Upper lobe of left lung (tissue), 6 donors: ENCODE results near the gene TMCO5A. TPM values are rescaled to one million over a fixed set of nuclear protein-coding genes. Genes with fewer than 3 reads are reported as not detected.

Source experiments
- ATAC-seq, 2 donors: fragments of 200-7000 bp; cut with Tn5 transposase; one replicate each; pipeline ENCODE4 v1.9.1; 2022; ENCODE audit warnings: mild to moderate bottlenecking in 2 of 2, moderate library complexity in 2 of 2; ENCODE audit not compliant: low FRiP score in 2 of 2
- DNase-seq, 2 donors: peaks; one replicate each; pipeline ENCODE4 v3.0.0-alpha.2; 2019 to 2020
- H3K27ac ChIP-seq, 4 donors: fragments of 200-600 bp; sonication (generic); one replicate each; pipeline ENCODE4 v1.5.1; 2016 to 2019
- H3K27me3 ChIP-seq, 4 donors: fragments of 200-600 bp; sonication (generic); one replicate each; pipeline ENCODE4 v1.5.1; 2017 to 2019
- H3K36me3 ChIP-seq, 4 donors: fragments of 200-600 bp; sonication (generic); one replicate each; pipeline ENCODE4 v1.5.1; 2016 to 2019
- H3K4me1 ChIP-seq, 4 donors: fragments of 200-600 bp; sonication (generic); one replicate each; pipeline ENCODE4 v1.5.1; 2018 to 2019
- H3K4me3 ChIP-seq, 4 donors: fragments of 200-600 bp; sonication (generic); one replicate each; pipeline ENCODE4 v1.5.1; 2017 to 2019; ENCODE audit warnings: mild to moderate bottlenecking in 2 of 4, moderate library complexity in 1 of 4
- H3K9me3 ChIP-seq, 4 donors: fragments of 200-600 bp; sonication (generic); one replicate each; pipeline ENCODE4 v1.5.1; 2018 to 2019
- EP300 ChIP-seq, 4 donors: sonication (generic); formaldehyde crosslinking; IDR thresholded peaks; one replicate each; pipeline ENCODE4 v1.5.1; 2017; ENCODE audit warnings: antibody characterized with exemption in 4 of 4, control low read depth in 2 of 4
- POLR2A ChIP-seq, 4 donors: fragments of 450-650 bp; IDR thresholded peaks; one replicate each; pipeline ENCODE4 v1.5.1; 2016 to 2017; ENCODE audit warnings: antibody characterized with exemption in 4 of 4, mild to moderate bottlenecking in 2 of 4
- POLR2AphosphoS5 ChIP-seq, 2 donors: sonication (generic); formaldehyde crosslinking; IDR thresholded peaks; one replicate each; pipeline ENCODE4 v1.5.1; 2017; ENCODE audit warnings: antibody characterized with exemption in 2 of 2
- WGBS, 2 donors: methylation state at CpG; one replicate each; pipeline ENCODE4 v1.1.5; 2017 to 2018; 5-methylcytosine and 5-hydroxymethylcytosine counted together
- total RNA-seq, 6 donors: library from RNA; depleted of rRNA in 4 of 6; stranded (reverse); fragments of >200 nt in 4 of 6; gene quantifications; one replicate each; pipeline versions ENCODE4 v1.1.0 to v1.2.1, GENCODE V29; 2016 to 2021
- TF ChIP-seq, protein P1 (sequence below), 6 experiments: fragments of 450-650 bp in 4 of 6; fragments of 200-600 bp in 2 of 6; sonication (generic) in 2 of 6; IDR thresholded peaks; one replicate each; pipeline ENCODE4 v1.5.1; 2016 to 2019; ENCODE audit warnings: antibody characterized with exemption in 6 of 6
- donor health status: DM: no; HTN: no; CAD: no; lungs with moderate emphysema.
- donor health status: DM: no; HTN: yes; CAD: no; lungs with severe emphysema.

TMCO5A gene
- total RNA-seq, 6 donors from 2014 or later: 2.0 TPM; not detected in 5

DNA sequence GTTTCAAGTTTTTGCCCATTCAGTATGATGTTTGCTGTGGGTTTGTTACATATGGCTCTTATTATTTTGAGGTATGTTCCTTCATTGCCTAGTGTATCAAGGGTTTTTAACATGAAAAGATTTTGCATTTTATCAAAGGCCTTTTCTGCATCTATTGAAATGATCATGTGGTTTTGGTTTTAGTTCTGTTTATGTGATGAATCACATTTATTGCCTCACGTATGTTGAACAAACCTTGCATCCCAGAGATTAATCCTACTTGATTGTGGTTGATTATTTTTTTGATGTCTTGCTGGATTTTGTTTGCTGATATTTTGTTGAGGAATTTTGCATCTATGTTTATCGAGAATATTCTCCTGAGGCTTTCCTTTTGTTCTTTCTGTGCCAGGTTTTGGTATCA is 39.4 kb downstream of the TMCO5A start:
- H3K36me3 ChIP-seq: no peaks in the 10 kb centered on the region
- H3K4me3 ChIP-seq: no peak overlapping the region
- DNase-seq (no peak), ATAC-seq (no peak)
- no peaks in the 10 kb centered on the region for H3K27me3 ChIP-seq
- H3K4me1 ChIP-seq: no peaks in the 10 kb centered on the region
- no peaks in the 10 kb centered on the region for H3K9me3 ChIP-seq
- TF ChIP-seq POLR2A (IDR thresholded peaks at IDR 0.05) (no peak), POLR2AphosphoS5 (IDR thresholded peaks at IDR 0.05) (no peak), EP300 (IDR thresholded peaks at IDR 0.05) (no peak)
- TF ChIP-seq, protein P1, sequence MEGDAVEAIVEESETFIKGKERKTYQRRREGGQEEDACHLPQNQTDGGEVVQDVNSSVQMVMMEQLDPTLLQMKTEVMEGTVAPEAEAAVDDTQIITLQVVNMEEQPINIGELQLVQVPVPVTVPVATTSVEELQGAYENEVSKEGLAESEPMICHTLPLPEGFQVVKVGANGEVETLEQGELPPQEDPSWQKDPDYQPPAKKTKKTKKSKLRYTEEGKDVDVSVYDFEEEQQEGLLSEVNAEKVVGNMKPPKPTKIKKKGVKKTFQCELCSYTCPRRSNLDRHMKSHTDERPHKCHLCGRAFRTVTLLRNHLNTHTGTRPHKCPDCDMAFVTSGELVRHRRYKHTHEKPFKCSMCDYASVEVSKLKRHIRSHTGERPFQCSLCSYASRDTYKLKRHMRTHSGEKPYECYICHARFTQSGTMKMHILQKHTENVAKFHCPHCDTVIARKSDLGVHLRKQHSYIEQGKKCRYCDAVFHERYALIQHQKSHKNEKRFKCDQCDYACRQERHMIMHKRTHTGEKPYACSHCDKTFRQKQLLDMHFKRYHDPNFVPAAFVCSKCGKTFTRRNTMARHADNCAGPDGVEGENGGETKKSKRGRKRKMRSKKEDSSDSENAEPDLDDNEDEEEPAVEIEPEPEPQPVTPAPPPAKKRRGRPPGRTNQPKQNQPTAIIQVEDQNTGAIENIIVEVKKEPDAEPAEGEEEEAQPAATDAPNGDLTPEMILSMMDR (IDR thresholded peaks at IDR 0.05): no peak
- H3K27ac ChIP-seq: no peak overlapping the region
- 78 to 87% methylated on average over 2 of the region's 2 CpGs for WGBS, 2 donors

DNA sequence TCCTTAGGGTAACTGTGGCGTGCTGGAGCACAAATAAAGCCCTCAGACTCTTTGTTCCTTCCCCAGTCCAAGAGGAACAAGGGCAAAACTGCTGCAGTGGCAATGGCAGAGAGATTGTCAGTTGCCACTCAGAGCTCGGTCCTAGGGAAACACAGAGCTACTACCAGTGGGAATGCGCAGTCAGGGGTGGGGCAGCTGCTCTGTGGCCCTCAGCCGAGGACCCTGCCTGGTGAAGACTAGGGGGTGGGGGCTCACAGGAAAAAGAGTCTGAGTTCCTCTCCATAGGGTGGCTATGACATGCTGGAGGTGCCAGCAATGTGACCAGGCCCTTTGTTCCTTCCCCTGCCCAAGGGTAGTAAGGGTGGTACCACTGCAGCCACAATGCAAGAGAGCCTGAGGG is 43.8 kb downstream of the TMCO5A start:
- Histone ChIP-seq H3K4me1 (no peaks in the 10 kb centered on the region), H3K27ac (no peak overlapping the region), H3K4me3 (no peak overlapping the region), H3K27me3 (no peaks in the 10 kb centered on the region), H3K36me3 (no peaks in the 10 kb centered on the region), H3K9me3 (no peaks in the 10 kb centered on the region)
- DNase-seq: peak in 1 of 2 donors; percentile 14
- WGBS, 2 donors: 90 to 92% methylated on average over 4 of the region's 4 CpGs
- TF ChIP-seq POLR2AphosphoS5 (IDR thresholded peaks at IDR 0.05) (no peak), POLR2A (IDR thresholded peaks at IDR 0.05) (no peak), EP300 (IDR thresholded peaks at IDR 0.05) (no peak)
- TF ChIP-seq, protein P1 (IDR thresholded peaks at IDR 0.05): no peak
- ATAC-seq: no peak

DNA sequence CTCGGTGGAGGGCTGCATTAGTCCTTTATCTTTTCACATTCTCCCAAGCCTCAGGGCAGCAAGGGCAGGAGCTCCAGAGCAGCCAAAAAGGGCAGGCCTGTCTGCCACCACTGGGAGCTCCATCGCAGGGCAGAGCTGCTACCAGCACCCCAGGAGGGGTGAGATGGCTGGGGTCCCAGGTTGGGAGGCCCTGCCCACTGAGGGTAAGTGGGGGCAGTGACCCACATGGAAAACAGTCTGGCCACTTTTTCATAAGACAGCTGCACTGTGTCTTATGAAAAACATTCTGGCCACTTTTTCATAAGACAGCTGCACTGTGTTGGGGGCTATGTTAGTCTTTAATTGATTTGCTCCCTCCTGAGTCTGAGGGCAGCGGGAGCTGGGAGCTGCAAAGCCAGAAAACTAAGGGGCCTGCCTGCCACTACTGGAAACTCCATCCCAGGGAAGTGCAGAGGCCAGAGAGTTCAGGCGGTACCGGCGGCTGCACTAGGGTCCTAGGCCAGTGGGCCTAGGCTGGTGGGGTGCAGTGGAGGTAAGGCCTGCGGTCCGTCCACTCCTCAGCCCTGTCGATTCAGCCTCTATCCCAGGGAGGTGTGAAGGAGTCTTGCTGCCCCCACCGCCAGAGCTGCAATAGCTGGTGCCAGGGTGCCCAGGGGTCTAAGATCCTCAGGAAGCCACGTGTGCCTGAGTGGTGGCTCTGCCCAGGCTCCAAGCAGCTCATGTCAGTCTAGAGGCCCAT is 45.4 kb downstream of the TMCO5A start:
- ATAC-seq (peak; percentile 14 to 38), DNase-seq (peak in 1 of 2 donors; percentile 33)
- Histone ChIP-seq H3K4me3 (no peak overlapping the region), H3K36me3 (no peaks in the 10 kb centered on the region), H3K9me3 (no peaks in the 10 kb centered on the region), H3K27ac (no peak overlapping the region), H3K27me3 (no peaks in the 10 kb centered on the region), H3K4me1 (no peaks in the 10 kb centered on the region)
- TF ChIP-seq POLR2A (IDR thresholded peaks at IDR 0.05) (no peak), EP300 (IDR thresholded peaks at IDR 0.05) (no peak), POLR2AphosphoS5 (IDR thresholded peaks at IDR 0.05) (no peak)
- TF ChIP-seq, protein P1 (IDR thresholded peaks at IDR 0.05): no peak
- 79 to 83% methylated on average over 3 to 11 of the region's 11 CpGs for WGBS, 2 donors

DNA sequence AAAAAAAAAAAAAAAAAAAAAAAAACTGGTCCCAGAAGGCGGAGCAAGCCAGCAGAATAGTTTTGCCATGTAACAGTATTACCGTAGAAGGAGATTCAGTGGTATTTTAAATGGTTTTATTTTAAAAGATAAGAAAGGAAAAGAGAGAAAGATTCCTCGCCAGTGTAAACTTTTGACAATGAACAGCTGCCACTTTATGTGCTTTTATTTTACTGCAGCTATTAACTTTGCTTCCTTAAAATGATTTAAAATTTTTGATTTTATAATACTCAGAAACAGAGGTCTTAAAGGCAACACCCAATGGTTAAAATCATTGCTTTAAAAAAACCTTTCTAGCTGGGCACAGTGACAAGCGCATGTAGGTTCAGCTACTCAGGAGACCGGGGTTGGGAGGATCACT is 46.8 kb downstream of the TMCO5A start:
- TF ChIP-seq, protein P1 (IDR thresholded peaks at IDR 0.05): no peak
- TF ChIP-seq EP300 (IDR thresholded peaks at IDR 0.05) (no peak), POLR2AphosphoS5 (IDR thresholded peaks at IDR 0.05) (no peak), POLR2A (IDR thresholded peaks at IDR 0.05) (no peak)
- ATAC-seq (no peak), DNase-seq (no peak)
- Histone ChIP-seq H3K4me1 (no peaks in the 10 kb centered on the region), H3K9me3 (no peaks in the 10 kb centered on the region), H3K27ac (no peak overlapping the region), H3K36me3 (no peaks in the 10 kb centered on the region), H3K4me3 (no peak overlapping the region), H3K27me3 (no peaks in the 10 kb centered on the region)
- WGBS, 2 donors: 81 to 82% methylated on average over 5 of the region's 5 CpGs

DNA sequence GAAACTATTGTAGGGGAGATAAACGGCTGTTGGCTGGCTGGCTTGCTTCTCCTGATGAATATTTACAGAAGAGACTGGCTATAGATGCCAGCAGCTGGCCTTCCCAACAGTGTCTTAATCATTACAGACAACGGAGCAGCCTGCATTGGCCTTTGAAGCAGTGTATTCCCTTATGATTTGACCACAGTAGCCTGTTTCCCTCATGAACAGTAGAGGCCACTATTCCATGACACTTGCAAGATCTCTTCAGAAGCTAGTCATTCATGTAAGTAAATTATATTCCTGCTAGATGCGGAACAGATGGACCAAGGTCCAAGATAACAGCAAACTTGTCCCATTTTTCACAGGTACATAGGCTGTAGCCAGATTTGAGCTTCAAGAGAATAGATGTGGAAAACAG is 47.3 kb downstream of the TMCO5A start:
- 47 to 51% methylated on average over 3 of the region's 3 CpGs for WGBS, 2 donors
- H3K27me3 ChIP-seq: no peaks in the 10 kb centered on the region
- no peaks in the 10 kb centered on the region for H3K9me3 ChIP-seq
- no peaks in the 10 kb centered on the region for H3K4me1 ChIP-seq
- TF ChIP-seq POLR2AphosphoS5 (IDR thresholded peaks at IDR 0.05) (no peak), POLR2A (IDR thresholded peaks at IDR 0.05) (no peak), EP300 (IDR thresholded peaks at IDR 0.05) (no peak)
- TF ChIP-seq, protein P1 (IDR thresholded peaks at IDR 0.05): peak in 1 of 6 experiments; percentile 17
- H3K4me3 ChIP-seq: no peak overlapping the region
- no peaks in the 10 kb centered on the region for H3K36me3 ChIP-seq
- H3K27ac ChIP-seq: no peak overlapping the region
- no peak for DNase-seq
- no peak for ATAC-seq
